ENCODE data around the gene KCNH4.
"Not testable (repeated sequence)": the region's sequence is repeated elsewhere in the genome, so short reads cannot be mapped to it uniquely, and the experiment has no call there.

KCNH4 gene

GRCh38 chr17:42193969-42194899 lies 13.3 kb upstream of the KCNH4 start, which contains the start of gene GHDC:
GHDC (minus strand) TSS chr17:42194494; CDS start chr17:42193581, 913 bp downstream.
- DNase-seq (ENCODE audit: low read depth) = peak; percentile 74

GRCh38 chr17:42193216-42193968 lies 12.4 kb upstream of the KCNH4 start:
- no peak for DNase-seq (ENCODE audit: low read depth)

GRCh38 chr17:42192189-42193126 lies 11.5 kb upstream of the KCNH4 start:
- no peak for DNase-seq (ENCODE audit: low read depth)

- no peak for DNase-seq (ENCODE audit: low read depth)
Measured at GRCh38 chr17:42191275-42191608, 10.3 kb upstream of the KCNH4 start.

GRCh38 chr17:42190491-42191274 lies 9.7 kb upstream of the KCNH4 start:
- no peak for DNase-seq (ENCODE audit: low read depth)

- DNase-seq (ENCODE audit: low read depth) = no peak
Measured at GRCh38 chr17:42189651-42189965, 8.7 kb upstream of the KCNH4 start.

- DNase-seq (ENCODE audit: low read depth) = no peak
Measured at GRCh38 chr17:42188749-42189650, 8.1 kb upstream of the KCNH4 start.

- no peak for DNase-seq (ENCODE audit: low read depth)
Measured at GRCh38 chr17:42187833-42188232, 6.9 kb upstream of the KCNH4 start.

GRCh38 chr17:42186191-42186590 lies 5.2 kb upstream of the KCNH4 start:
- DNase-seq (ENCODE audit: low read depth) = not testable (repeated sequence)

- no peak for DNase-seq (ENCODE audit: low read depth)
Measured at GRCh38 chr17:42185621-42185930, 4.6 kb upstream of the KCNH4 start.

- DNase-seq (ENCODE audit: low read depth) = no peak
Measured at GRCh38 chr17:42184713-42185620, 4.0 kb upstream of the KCNH4 start, which contains the start of gene HCRT. HCRT (minus strand) TSS chr17:42185452; CDS start chr17:42185365, 87 bp downstream.

GRCh38 chr17:42183741-42184711 lies 3.1 kb upstream of the KCNH4 start:
- DNase-seq (ENCODE audit: low read depth) = peak; percentile 47

GRCh38 chr17:42182927-42183734 lies 2.2 kb upstream of the KCNH4 start:
- peak; percentile 49 for DNase-seq (ENCODE audit: low read depth)

- DNase-seq (ENCODE audit: low read depth) = no peak
Measured at GRCh38 chr17:42181851-42182207, 887 bp upstream of the KCNH4 start.

GRCh38 chr17:42180411-42180921 lies 476 bp downstream of the KCNH4 start:
- DNase-seq (ENCODE audit: low read depth) = no peak

- peak; percentile 31 for DNase-seq (ENCODE audit: low read depth)
Measured at GRCh38 chr17:42179911-42180410, 981 bp downstream of the KCNH4 start.

- DNase-seq (ENCODE audit: low read depth) = no peak
Measured at GRCh38 chr17:42179335-42179734, 1.6 kb downstream of the KCNH4 start.
